H9 (cell line): Measurements from ENCODE around the gene BCAT1. TPM values are rescaled to one million over a fixed set of nuclear protein-coding genes. Genes with fewer than 3 reads are reported as not detected.

Experiments used
- DNase-seq: peaks from one replicate; pipeline ENCODE4 v3.0.0-alpha.2; 2017
- H2AFZ ChIP-seq: one replicate; pipeline ENCODE4 v1.6.1; 2013; ENCODE audit warnings: mild to moderate bottlenecking, low read length, control low read depth, moderate library complexity
- H2AK5ac ChIP-seq: 2 replicates; pipeline ENCODE4 v1.6.1; 2013; ENCODE audit warnings: low read length, control low read depth, mixed read lengths; ENCODE audit not compliant: insufficient read length
- H2BK120ac ChIP-seq: one replicate; pipeline ENCODE4 v1.6.1; 2013; ENCODE audit warnings: low read depth, mild to moderate bottlenecking, low read length, control low read depth, inconsistent platforms; ENCODE audit not compliant: poor library complexity, severe bottlenecking
- H2BK12ac ChIP-seq: 2 replicates; pipeline ENCODE4 v1.6.1; 2013; ENCODE audit warnings: low read length, control low read depth, mixed read lengths, low read depth; ENCODE audit not compliant: insufficient read length
- H2BK15ac ChIP-seq: 2 replicates; pipeline ENCODE4 v1.6.1; 2013; ENCODE audit warnings: low read depth, low read length, control low read depth
- H2BK20ac ChIP-seq: one replicate; pipeline ENCODE4 v1.6.1; 2013; ENCODE audit warnings: low read depth, mild to moderate bottlenecking, low read length, control low read depth, inconsistent platforms; ENCODE audit not compliant: poor library complexity, severe bottlenecking
- H2BK5ac ChIP-seq: 2 replicates; pipeline ENCODE4 v1.6.1; 2013; ENCODE audit warnings: low read length, control low read depth, mixed read lengths; ENCODE audit not compliant: insufficient read length
- H3K14ac ChIP-seq: 2 replicates; pipeline ENCODE4 v1.6.1; 2013; ENCODE audit warnings: low read length, control low read depth; ENCODE audit not compliant: insufficient read depth
- H3K18ac ChIP-seq: 2 replicates; pipeline ENCODE4 v1.6.1; 2013; ENCODE audit warnings: low read depth, mild to moderate bottlenecking, mixed read lengths, low read length, control low read depth; ENCODE audit not compliant: insufficient read length
- H3K23ac ChIP-seq: 2 replicates; pipeline ENCODE4 v1.6.1; 2013; ENCODE audit warnings: low read length, control low read depth, mixed read lengths, low read depth; ENCODE audit not compliant: insufficient read length
- H3K23me2 ChIP-seq: 2 replicates; pipeline ENCODE4 v1.6.1; 2013; ENCODE audit warnings: low read depth, mild to moderate bottlenecking, mixed read lengths, low read length, control low read depth; ENCODE audit not compliant: insufficient read length, poor library complexity, severe bottlenecking
- H3K27ac ChIP-seq: 2 replicates; pipeline ENCODE4 v1.5.1; 2013; ENCODE audit warnings: low read length, control low read depth, mixed read lengths, low read depth; ENCODE audit not compliant: insufficient read length
- H3K27me3 ChIP-seq: 2 replicates; pipeline ENCODE4 v1.6.1; 2013; ENCODE audit warnings: low read length, control low read depth, inconsistent platforms; ENCODE audit not compliant: insufficient read depth
- H3K4ac ChIP-seq: 2 replicates; pipeline ENCODE4 v1.6.1; 2013; ENCODE audit warnings: low read depth, mild to moderate bottlenecking, control low read depth, inconsistent platforms, low read length, moderate library complexity
- H3K4me1 ChIP-seq: 2 replicates; pipeline ENCODE4 v1.6.1; 2013; ENCODE audit warnings: low read length, control low read depth, inconsistent platforms; ENCODE audit not compliant: insufficient read depth
- H3K4me2 ChIP-seq: 2 replicates; pipeline ENCODE4 v1.6.1; 2013; ENCODE audit warnings: low read length, control low read depth, mixed read lengths; ENCODE audit not compliant: insufficient read length, insufficient read depth
- H3K56ac ChIP-seq: 2 replicates; pipeline ENCODE4 v1.6.1; 2013; ENCODE audit warnings: low read depth, mild to moderate bottlenecking, mixed read lengths, low read length, control low read depth; ENCODE audit not compliant: insufficient read length
- H3K79me1 ChIP-seq: 2 replicates; pipeline ENCODE4 v1.6.1; 2013; ENCODE audit warnings: low read depth, mild to moderate bottlenecking, moderate library complexity, low read length, control low read depth, inconsistent platforms; ENCODE audit not compliant: insufficient read depth, poor library complexity, severe bottlenecking
- H3K79me2 ChIP-seq: 2 replicates; pipeline ENCODE4 v1.6.1; 2013; ENCODE audit warnings: low read length, control low read depth, inconsistent platforms; ENCODE audit not compliant: insufficient read depth
- H3K9ac ChIP-seq: 2 replicates; pipeline ENCODE4 v1.6.1; 2013; ENCODE audit warnings: low read length, control low read depth, mixed read lengths; ENCODE audit not compliant: insufficient read length; ENCODE audit errors: extremely low read depth
- H3K9me3 ChIP-seq: one replicate; pipeline ENCODE4 v1.6.1; 2013; ENCODE audit warnings: low read depth, low read length, inconsistent platforms; ENCODE audit not compliant: control insufficient read depth
- H3T11ph ChIP-seq: one replicate; pipeline ENCODE4 v1.6.1; 2013; ENCODE audit warnings: mild to moderate bottlenecking, low read length, control low read depth, inconsistent platforms
- H4K20me1 ChIP-seq: one replicate; pipeline ENCODE4 v1.6.1; 2013; ENCODE audit not compliant: control insufficient read depth, insufficient read length, insufficient read depth
- H4K5ac ChIP-seq: 2 replicates; pipeline ENCODE4 v1.6.1; 2013; ENCODE audit warnings: low read depth, mild to moderate bottlenecking, mixed read lengths, low read length, control low read depth; ENCODE audit not compliant: insufficient read length
- H4K8ac ChIP-seq: replicated peaks from 2 replicates; pipeline ENCODE4 v1.6.1; 2013; ENCODE audit warnings: low read length, control low read depth, mixed read lengths, low read depth; ENCODE audit not compliant: insufficient read length
- H4K91ac ChIP-seq: 2 replicates; pipeline ENCODE4 v1.6.1; 2013; ENCODE audit warnings: low read depth, mild to moderate bottlenecking, moderate library complexity, mixed read lengths, low read length, control low read depth; ENCODE audit not compliant: insufficient read length
- H3K27ac Mint-ChIP-seq, 3 experiments: 2 replicates in 2 of 3; 3 replicates in 1 of 3; pipeline ENCODE4 v1.8.0; 2020 to 2021; ENCODE audit warnings: mixed read lengths in 3 of 3, mild to moderate bottlenecking in 1 of 3, moderate library complexity in 1 of 3
- H3K27me3 Mint-ChIP-seq: 2 replicates; pipeline ENCODE4 v1.8.0; 2021; ENCODE audit warnings: low read depth, mild to moderate bottlenecking, moderate library complexity, mixed read lengths
- H3K36me3 Mint-ChIP-seq, 3 experiments: 2 replicates in 2 of 3; 3 replicates in 1 of 3; pipeline ENCODE4 v1.8.0; 2020 to 2021; ENCODE audit warnings: low read depth in 3 of 3, mixed read lengths in 3 of 3; ENCODE audit not compliant: insufficient read depth in 1 of 3
- H3K4me1 Mint-ChIP-seq, 2 experiments: 2 replicates each; pipeline ENCODE4 v1.8.0; 2020; ENCODE audit warnings: mixed read lengths in 2 of 2
- H3K4me3 Mint-ChIP-seq, 2 experiments: 2 replicates in 1 of 2; 3 replicates in 1 of 2; pipeline ENCODE4 v1.8.0; 2020 to 2021; ENCODE audit warnings: mild to moderate bottlenecking in 2 of 2, mixed read lengths in 2 of 2, moderate library complexity in 1 of 2
- H3K9me3 Mint-ChIP-seq, 2 experiments: 2 replicates in 1 of 2; 3 replicates in 1 of 2; pipeline ENCODE4 v1.8.0; 2020; ENCODE audit warnings: mild to moderate bottlenecking in 2 of 2, mixed read lengths in 2 of 2, moderate library complexity in 1 of 2
- CTCF ChIP-seq: fragments of 200-600 bp; sonication (generic); conservative IDR thresholded peaks from 3 replicates; pipeline ENCODE4 v1.8.0; 2021; ENCODE audit warnings: antibody characterized with exemption, mild to moderate bottlenecking
- WGBS: extraction: QIAGEN DNeasy Blood & Tissue Kit; methylation state at CpG from one replicate; pipeline ENCODE4 v1.1.7; 2013; ENCODE audit warnings: missing lambda C conversion rate, low lambda C conversion rate, mixed read lengths; ENCODE audit not compliant: insufficient read length; ENCODE audit errors: extremely low coverage; 5-methylcytosine and 5-hydroxymethylcytosine counted together
- long read RNA-seq: library from polyadenylated mRNA; unstranded; transcript quantifications from one replicate; pipeline ENCODE4 v2.0.0, GENCODE V29; 2020
- total RNA-seq: library from RNA; stranded (reverse); gene quantifications from 2 replicates; pipeline ENCODE4 v1.2.1, GENCODE V29; 2021

BCAT1 gene
- 224 and 244 TPM in 2 replicates for total RNA-seq
- long read RNA-seq, full-length matches to known transcripts = 574 of 729 reads
- long read RNA-seq, partial matches to known transcripts = 24 of 729 reads
- long read RNA-seq, other reads (novel, unspliced or antisense) = 131 of 729 reads

GRCh38 chr12:24948757-24949722, at the start of gene BCAT1:
Gene BCAT1 (minus strand): TSS chr12:24949101. CDS start chr12:24948932, 169 bp downstream.
- Histone ChIP-seq H2BK12ac (peak within 1 kb of the TSS; percentile 52), H4K91ac (peak within 1 kb of the TSS; percentile 92), H3K79me1 (peaks cover 2% of the 10 kb centered on the region), H3K4me2 (peak within 1 kb of the TSS; percentile 89), H2AK5ac (peak within 1 kb of the TSS; percentile 5), H4K20me1 (no peaks in the 10 kb centered on the region), H3K4me1 (peaks cover 11% of the 10 kb centered on the region), H4K5ac (peak within 1 kb of the TSS; percentile 99), H3K18ac (peak within 1 kb of the TSS; percentile 98), H2BK120ac (peak within 1 kb of the TSS; percentile 87), H3K56ac (peak within 1 kb of the TSS; percentile 93), H2AFZ (no peak within 1 kb of the TSS), H3K23me2 (peaks cover 16% of the 10 kb centered on the region), H4K8ac (peak within 1 kb of the TSS; percentile 99), H3K23ac (peak within 1 kb of the TSS; percentile 99), H3K9ac (peak within 1 kb of the TSS; percentile 100), H3T11ph (peak within 1 kb of the TSS; percentile 81), H2BK20ac (no peak within 1 kb of the TSS), H3K27ac (peak within 1 kb of the TSS; percentile 98), H2BK15ac (0 out of 2 replicates have a peak within 1 kb of the TSS, but pooled peaks have one; percentile 87), H3K9me3 (no peaks in the 10 kb centered on the region), H2BK5ac (peak within 1 kb of the TSS; percentile 89), H3K14ac (peak within 1 kb of the TSS; percentile 96), H3K4ac (peak within 1 kb of the TSS; percentile 90; the same call in 1 of the 2 replicates), H3K79me2 (peaks cover 21% of the 10 kb centered on the region), H3K27me3 (no peaks in the 10 kb centered on the region)
- DNase-seq = peak; percentile 86
- H3K27me3 Mint-ChIP-seq = no peaks in the 10 kb centered on the region
- peak within 1 kb of the TSS; percentile 99 to 100 (median 99) for H3K27ac Mint-ChIP-seq
- H3K4me3 Mint-ChIP-seq = peak within 1 kb of the TSS; percentile 93 to 98
- TF ChIP-seq CTCF = 0 out of 3 replicates have a peak, but pooled peaks have one; percentile 10
- no CpG with 5 or more reads among the region's 52 CpGs for WGBS
- H3K4me1 Mint-ChIP-seq = peaks cover 56 to 74% of the 10 kb centered on the region in 2 experiments
- no peaks in the 10 kb centered on the region for H3K9me3 Mint-ChIP-seq
- peaks cover 11 to 18% (median 18%) of the 10 kb centered on the region in 3 experiments for H3K36me3 Mint-ChIP-seq
